GM10847 (cell line): Measurements from ENCODE around the gene CLCN2.

Source experiments
- POLR2A ChIP-seq: IDR thresholded peaks from 2 replicates; pipeline ENCODE4 v1.6.1; 2011; ENCODE audit not compliant: insufficient read length; ENCODE audit errors: extremely low read depth

The CLCN2 gene

DNA sequence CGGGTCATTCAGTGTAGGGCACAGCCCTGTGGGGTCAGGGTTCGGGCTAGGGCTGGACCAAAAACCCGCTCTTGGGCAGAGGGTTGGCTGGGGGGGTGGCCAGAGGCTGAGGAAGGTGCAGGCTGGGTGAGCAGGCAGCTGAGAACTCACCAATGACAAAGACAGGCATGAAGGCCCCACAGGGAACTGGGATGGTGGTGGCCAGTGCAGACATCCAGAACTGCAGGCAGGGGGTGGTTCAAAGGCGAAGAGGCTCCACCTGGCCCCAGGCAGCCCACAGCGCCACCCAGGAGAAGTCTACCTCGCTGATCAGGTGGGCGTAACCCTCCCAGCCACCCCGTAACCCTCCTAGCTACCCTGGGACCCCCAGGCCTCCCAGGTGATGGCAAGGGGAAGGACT is 6.7 kb downstream of the CLCN2 start:
- TF ChIP-seq POLR2A = no peak

DNA sequence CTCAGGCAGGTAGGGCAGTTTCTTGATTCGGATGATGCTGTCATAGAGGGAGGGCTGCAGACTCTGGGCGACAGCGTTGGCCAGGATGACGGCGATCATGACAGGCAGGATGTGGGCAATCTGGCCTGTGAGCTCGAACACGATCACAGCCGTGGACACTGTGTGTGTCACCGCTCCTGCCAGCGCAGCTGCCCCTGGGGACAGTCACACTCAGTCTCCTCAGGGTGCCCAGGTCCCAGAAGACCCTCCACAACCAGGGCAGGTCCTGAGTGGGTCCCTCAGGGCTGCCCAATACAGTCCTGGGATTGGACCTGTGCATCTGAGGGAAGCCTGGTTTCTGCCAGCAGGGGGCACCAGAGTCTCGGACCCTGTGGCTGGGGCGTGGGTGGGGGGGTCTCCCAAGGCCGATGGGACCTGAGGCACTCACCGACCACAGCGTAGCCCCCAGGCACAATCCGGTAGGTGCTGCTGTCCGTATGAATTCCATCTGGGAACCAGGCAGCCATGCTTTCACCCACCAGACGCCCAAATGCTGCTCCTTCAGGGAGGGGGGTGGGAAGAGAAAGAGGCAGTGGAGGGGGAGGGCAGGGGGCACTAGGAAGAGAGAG is 7.2 kb downstream of the CLCN2 start:
- TF ChIP-seq POLR2A = no peak

DNA sequence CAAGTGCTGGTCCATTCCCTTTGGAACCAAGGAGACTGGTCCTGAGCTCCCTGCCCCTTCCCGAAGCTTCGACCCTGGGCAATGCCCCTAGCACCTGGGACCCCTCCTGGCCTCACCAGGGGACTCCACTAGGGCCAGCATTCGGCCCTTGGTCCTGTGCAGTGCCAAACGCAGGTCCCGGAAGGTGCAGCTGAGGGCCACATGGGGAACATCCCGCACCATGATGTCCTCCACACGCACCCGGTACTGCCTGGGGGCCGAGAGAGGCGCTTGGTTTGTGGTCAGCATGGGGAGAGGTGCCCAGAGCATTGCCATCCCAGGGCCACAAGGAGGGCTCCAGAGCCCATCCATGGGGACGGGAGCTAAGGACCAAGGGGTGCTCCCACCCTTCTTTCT is 7.9 kb downstream of the CLCN2 start:
- TF ChIP-seq POLR2A = no peak

DNA sequence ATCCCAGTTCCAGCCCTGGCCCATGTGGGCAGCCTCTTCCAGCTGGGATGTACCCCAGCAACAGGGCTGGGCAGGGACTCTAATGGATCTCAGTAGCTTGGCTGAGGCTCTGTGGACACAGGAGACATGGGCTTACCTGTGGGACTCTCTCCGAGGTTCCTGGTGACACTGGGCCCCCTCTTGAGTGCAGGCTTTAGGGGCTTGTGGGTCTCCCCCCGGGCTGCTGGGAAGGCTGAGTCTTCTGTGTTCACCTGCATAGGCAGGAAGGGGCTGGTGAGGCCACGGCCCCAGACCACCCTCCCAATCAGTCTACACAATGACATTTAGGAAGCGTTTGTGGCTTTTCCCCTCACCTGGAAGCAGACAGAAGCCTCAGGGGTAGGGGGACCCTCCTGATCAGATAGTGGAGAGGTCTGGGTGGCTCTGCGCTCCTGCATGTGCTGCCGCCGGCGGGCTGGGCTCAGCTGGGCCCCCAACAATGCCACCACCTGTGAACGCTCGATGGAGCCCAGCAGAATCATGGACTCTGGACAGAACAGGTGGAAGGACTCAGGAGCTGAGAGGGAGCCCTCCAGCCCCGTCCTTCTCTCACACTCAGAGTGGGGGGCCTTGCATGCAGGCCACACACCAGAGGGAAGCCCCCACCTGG is 8.4 kb downstream of the CLCN2 start:
- TF ChIP-seq POLR2A = no peak

DNA sequence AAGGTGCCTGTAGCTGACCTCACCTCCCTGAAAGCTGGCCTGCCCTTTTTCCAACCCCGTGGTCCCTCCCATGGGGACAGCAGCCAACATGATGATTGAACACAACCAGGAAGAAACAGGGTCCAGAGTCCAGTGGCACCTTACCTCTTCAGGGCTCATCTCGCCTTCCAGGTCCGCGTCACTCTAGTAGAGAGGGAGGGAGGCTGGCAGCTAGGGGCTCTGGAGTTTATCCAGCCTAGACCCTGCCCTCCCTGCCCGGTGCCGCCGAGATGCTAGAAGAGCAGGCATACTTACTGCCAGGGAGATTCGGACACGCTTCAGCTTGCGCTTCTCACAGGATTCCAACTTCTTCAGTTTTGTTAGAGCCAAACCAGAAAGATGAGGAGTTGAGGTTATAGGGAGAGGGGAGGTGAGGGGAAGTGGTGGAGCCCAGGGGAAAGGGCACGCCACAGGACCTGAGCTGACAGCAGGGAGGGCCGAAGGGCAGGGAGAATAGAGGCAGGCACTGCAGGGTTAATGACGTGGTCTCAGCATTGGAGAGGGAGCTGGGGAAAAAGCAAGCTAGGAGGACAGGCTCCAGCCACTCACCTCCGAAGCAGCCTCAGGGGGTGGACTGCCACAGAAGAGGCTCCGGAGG is 9.1 kb downstream of the CLCN2 start:
- no peak for TF ChIP-seq POLR2A

DNA sequence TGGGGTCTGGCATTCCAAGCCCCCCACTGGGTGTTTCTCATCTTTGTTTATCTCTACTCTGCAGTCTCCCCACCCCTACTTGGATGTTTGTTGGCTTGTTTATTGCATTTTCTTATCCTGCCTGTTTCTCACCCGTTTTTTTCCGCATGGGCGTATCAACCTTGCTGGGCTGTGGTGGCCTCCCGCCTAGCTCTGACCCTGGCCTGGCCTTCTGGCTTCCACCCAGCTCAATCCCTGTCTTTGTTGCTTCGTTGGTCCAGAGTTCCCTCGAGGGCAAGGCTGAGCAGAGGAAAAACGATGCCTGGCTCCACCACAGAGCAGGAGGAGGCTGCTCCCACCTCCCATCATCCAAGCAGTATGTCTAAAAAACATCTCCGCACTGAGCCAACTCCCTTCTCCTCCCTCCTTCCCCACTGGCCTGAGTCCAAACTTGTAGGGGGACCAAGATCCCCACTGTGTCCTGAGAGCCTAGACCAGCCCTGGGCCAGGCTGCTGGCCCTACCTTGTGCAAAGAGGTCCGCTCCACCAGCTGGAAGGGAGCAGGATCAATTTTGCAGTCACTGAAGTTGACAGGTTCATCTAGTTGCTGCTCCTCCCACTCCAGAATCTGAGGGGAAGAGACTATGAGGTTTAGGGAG is 9.8 kb downstream of the CLCN2 start:
- no peak for TF ChIP-seq POLR2A

DNA sequence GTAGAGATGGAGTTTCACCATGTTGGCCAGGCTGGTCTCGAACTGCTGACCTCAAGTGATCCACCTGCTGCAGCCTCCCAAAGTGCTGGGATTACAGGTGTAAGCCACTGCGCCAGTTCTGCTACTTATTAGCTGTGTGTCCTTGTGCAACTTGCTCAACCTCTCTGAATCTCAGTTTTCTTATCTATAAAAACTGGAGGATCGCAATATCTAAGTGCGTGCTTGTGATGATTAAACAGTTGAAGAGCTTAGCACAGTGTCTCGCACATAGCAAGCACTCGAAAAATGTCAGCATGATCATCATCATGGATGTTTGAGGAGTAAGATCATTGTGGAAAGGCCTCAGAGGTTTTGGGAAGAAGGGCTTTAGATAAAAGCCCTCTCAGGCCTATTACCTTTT is 10.8 kb downstream of the CLCN2 start:
- no peak for TF ChIP-seq POLR2A

DNA sequence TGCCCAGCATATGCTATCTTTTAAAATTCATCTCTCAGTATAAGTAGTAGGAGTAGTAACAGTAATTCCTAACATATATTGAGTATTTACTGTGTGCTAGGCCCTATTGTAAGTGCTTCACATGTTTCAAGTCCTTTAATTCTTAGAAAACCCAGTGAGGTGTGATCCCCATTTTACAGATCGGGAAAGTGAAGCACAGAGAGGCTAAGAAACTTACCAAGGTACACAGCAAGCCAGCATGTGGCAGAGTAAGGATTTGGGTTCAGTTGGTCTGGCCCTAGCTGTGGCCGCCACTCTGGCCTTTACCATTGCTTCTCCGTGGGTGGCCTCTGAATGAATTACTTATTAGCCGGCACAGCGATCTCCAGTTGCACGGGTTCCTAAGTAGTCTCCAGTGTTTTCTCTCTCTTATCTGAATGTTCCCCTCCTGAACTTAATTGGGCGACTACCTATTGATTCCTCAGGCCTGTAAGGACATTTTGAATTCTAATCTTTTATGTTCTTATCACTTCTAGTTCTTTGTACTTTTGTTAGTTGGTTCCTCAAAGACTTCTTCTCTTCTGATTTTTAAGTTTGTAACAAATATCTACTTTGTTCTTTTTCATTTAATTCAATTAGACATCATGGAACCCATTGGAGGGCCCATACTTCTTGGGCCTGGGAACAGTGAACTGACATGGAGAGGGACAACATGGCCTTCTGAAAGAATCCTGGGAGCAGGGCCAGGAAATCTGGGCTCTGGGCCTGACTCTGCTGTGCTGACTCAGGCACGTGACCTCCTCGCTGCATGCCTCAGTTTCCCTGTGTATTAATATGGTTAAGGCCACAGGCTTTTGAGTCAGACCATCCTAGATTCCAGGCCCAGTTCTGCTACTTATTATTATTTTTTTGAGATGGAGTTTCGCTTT is 11.6 kb downstream of the CLCN2 start:
- TF ChIP-seq POLR2A = no peak

DNA sequence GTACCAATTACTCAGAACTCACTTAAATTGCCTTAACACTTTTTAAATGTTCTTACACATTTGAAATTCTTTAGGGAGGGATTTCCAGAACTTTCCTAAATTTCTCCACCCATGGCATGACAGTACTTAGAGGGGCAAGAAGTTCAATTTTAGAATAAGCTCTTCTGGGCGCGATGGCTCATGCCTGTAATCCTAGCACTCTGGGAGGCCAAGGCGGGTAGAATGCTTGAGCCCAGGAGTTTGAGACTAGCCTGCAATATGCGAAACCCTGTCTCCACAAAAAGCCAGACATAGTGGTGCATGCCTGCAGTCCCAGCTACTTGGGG is 13.4 kb downstream of the CLCN2 start:
- TF ChIP-seq POLR2A = no peak

DNA sequence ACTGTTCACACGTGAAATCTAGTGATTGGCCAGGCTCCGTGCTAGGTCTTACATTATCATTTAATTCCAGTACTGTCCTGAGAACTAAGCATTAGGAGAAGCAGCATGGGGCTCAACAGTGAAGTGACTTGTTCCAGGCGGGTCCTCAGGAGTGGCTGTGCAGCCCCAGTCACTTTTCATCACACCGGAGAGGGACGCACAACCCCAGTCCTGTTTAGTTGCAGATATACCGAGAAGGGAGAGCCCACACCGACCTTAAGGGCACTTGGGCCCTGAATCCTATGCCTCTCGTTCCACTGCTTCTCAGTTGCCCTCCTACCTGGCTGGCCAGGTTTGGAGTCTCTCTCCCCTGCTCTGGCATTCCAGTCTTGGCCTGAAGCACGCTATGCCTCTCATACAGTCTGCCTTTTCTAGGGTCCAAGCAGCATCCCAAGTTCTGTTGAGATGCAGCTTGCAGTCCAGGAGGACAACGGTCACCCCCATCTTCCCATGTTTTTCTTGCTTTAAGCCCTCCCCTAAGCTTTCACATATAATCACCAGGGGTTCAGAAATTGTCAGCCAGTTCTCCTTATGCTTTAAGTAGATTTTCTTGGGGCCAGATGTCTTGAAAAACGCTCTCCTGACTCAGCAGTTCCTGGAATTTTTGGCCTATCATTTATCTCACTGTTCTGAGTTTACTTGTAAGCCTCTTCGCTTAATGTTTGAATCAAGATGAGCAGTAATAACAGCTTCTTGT is 13.9 kb downstream of the CLCN2 start:
- no peak for TF ChIP-seq POLR2A

DNA sequence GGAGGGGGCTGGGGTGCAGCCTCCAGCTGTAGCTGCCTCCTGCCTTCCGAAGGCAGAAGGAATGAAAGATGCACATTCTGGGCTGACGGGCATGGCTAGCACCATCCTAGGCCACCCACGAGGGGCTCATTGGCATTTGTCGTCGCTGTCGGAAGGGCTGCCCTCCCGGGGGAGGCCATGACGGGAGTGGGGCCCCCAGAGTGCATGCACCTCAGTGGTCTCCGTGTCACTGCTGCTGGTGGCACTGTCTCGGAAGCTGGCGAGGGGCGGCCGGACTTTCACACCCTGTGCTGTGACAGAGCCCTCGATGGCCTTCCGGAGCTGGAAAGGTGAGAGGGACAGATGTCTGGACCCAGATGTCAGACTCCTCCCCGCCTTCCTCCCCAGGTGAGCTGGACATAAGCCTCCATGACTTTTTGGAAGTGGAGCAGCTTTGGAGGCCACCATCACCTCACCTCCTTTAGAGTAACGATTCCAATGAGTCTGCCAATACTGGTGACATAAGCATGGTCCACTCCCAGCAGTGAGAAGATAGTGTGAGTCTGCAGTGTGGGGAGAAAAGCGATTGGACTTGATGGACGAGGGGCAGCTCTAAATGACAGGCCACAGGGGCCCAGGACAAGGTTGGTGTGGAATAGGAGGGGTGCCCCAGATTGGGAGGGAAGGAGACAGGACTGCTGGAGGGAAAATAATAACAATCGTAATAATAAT is 14.8 kb downstream of the CLCN2 start:
- TF ChIP-seq POLR2A = no peak

DNA sequence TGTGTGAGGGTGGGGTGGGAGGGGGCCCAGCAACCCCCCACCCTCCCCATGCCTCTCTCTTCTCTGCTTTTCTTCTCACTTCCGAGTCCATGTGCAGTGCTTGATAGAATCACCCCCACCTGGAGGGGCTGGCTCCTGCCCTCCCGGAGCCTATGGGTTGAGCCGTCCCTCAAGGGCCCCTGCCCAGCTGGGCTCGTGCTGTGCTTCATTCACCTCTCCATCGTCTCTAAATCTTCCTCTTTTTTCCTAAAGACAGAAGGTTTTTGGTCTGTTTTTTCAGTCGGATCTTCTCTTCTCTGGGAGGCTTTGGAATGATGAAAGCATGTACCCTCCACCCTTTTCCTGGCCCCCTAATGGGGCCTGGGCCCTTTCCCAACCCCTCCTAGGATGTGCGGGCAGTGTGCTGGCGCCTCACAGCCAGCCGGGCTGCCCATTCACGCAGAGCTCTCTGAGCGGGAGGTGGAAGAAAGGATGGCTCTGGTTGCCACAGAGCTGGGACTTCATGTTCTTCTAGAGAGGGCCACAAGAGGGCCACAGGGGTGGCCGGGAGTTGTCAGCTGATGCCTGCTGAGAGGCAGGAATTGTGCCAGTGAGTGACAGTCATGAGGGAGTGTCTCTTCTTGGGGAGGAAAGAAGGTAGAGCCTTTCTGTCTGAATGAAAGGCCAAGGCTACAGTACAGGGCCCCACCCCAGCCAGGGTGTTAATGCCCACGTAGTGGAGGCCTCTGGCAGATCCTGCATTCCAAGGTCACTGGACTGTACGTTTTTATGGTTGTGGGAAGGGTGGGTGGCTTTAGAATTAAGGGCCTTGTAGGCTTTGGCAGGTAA is 15.9 kb downstream of the CLCN2 start:
- TF ChIP-seq POLR2A = no peak

DNA sequence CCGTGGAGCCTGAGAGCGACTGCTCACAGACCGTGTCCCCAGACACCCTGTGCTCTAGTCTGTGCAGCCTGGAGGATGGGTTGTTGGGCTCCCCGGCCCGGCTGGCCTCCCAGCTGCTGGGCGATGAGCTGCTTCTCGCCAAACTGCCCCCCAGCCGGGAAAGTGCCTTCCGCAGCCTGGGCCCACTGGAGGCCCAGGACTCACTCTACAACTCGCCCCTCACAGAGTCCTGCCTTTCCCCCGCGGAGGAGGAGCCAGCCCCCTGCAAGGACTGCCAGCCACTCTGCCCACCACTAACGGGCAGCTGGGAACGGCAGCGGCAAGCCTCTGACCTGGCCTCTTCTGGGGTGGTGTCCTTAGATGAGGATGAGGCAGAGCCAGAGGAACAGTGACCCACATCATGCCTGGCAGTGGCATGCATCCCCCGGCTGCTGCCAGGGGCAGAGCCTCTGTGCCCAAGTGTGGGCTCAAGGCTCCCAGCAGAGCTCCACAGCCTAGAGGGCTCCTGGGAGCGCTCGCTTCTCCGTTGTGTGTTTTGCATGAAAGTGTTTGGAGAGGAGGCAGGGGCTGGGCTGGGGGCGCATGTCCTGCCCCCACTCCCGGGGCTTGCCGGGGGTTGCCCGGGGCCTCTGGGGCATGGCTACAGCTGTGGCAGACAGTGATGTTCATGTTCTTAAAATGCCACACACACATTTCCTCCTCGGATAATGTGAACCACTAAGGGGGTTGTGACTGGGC is 16.7 kb downstream of the CLCN2 start:
- no peak for TF ChIP-seq POLR2A
